GM21786 (cell line): ENCODE measurements around the gene TRPM5.

Experiments used
- ATAC-seq: cut with Tn5 transposase; IDR thresholded peaks from one replicate; pipeline ENCODE4 v1.9.1; 2021; ENCODE audit not compliant: unreplicated experiment

The TRPM5 gene

DNA sequence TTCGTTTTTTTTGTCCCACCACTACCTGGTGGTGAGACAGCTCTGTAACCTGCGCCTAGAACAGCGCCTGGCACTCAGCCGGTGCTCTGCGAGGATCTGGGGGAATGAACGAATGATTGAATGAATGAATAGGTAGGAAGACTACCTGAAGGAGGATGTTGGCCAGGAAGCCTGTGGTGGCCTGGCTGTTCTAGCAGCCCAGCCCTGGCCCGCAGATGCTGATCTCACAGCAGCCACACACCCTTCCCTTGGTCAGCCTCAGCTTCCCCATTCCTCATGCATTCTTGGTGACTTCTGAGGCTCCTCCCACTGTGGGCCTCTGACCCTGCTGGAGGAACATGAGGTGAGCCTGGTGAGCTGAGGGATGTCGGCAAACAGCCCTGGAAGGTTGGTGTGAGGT, 3.7 kb downstream of the TRPM5 start:
- ATAC-seq, result no peak

DNA sequence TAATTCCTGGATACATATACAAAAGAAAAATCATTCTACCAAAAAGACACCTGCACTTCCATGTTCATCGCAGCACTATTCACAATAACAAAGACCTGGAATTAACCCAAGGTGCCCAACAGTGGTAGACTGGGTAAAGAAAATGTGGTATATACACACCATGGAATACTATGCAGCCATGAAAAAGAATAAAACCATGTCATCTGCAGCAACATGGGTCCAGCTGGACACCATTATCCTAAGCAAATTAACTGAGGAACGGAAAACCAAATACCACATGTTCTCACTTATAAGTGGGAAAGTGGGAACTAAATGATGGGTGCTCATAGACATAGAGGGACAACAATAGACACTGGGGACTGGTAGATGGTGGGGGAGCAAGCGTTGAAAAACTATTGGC, 4.5 kb downstream of the TRPM5 start:
- ATAC-seq, result no peak

DNA sequence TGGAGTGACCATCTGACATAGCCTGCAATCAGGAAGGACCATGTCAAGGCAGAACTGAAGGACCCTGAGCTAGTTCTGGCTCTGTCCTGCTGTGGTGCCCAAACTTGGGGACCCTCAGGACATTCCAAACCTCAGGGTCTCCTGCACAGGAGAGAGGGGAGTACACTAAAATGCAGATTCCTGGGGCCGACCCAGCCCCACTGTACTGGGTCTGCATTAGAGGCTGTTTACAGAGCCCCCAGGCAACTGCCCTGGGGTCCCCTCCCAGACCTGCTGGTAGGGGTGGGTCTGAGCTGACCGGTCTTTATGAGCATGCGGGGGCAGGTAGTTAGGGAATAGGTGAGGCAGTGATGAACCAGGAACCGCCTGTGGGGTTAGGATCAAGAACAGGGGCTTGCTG, 6.8 kb downstream of the TRPM5 start:
- ATAC-seq, result no peak

DNA sequence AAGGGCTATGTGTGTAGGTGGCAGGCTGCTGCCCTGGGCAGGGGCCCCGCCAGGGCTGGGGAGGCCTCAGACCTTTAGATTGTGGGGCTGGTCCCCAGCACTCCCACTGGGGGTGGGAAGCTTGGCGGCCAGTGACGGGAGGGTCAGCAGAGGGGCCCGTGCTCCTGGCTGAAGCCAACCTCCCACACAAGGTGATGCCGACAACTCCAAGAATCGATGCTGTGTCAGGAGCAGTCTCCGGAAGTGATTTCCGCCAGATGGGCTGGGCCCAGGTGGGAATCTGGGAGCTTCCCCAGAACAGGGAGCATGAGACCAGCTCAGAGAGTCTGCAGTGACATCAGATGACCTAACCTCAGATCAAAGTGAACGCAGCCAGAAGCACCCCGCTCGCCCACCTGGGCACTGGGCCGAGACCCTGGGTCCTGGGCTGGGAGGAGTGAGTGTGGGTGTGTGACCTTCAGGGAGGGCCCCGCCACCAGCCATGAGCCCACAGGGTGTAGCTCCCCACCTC, 7.7 kb downstream of the TRPM5 start:
- ATAC-seq, result no peak

DNA sequence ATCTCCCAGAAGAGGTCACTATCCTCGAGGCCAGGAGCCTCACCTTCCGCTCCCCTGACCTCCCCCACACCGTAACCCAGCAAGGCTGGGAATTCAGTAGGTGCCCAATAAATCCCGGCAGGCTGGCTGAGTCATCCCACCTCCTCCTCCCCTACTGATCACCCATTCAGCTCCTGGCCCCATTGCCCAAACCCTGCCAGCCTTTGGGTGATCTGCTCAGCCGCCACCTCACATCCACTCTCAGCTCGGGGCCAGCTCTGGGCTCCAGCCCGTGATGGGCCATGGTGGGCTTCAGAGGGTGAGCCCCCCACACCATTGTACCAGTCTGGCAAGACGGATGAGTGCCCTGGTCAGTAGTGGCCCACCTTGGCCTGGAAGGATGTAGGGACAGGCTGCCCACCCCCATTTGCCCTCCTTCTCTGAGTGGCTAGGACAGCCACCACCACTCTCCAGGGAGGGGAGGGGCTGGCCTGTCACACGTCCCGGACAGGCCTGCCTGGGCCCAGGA, 8.2 kb downstream of the TRPM5 start:
- ATAC-seq, result no peak

DNA sequence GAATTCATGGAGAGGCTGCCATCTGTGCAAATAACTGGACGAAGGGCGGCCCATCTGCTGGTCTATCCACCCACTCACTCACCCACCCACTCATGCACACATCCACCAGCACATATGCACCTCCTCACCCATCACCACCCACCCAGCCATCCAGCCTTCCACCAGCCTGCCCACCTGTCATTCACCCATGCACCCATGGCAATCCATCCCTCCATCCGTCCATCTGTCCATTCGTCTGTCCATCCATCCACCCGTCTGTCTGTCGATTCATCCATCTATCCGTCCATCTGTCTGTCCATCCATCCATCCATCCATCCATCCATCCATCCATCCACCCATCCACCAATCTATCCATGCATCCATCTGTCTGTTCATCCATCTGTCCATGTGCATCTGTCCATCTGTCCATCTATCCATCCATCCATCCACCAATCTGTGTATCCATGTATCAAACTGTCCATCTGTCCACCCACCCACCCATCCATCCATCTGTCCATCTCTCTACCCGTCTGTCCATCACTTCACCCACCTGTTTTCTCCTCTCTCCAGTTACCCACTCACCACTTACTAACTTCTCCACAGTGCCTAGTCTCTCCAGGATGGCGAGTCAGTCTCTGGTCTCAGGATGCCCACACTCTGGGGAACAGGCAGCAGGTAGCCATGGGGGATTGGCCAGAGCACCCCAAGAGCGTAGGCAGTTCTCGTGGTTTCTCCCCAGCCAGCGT, 8.9 kb downstream of the TRPM5 start:
- ATAC-seq, result no peak

DNA sequence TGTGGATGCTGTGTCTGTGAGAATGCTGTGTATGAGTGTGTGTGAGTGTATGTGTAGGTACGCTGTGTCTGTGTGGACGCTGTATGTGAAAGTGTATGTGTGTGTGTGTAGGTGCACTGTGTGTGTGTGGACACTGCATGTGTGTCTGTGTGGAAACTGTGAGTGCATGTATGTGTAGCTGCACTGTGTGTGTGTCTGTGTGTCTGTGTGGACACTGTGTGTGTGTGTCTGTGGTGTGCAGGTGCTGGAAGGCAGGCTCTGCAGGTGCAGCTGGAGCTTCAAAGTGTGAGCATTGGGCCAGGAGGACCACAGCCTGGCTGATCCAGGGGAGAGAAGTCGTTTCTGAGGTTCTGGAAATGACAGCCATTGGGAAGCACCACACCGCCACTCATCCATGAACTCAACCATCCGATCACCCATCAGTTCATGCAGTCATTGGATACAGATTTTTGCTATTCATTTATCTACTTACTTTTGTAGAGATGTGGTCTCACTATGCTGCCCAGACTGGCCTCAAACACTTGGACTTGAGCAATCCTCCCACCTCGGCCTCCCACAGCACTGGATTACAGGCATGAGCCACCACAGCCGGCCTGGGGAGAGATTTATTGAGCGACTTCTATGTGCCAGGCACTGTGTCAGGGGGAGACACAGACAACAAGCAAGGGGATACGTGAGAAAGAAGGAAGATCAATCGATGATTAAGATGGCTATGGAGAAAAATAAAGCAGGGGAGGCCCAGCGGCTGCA, 9.6 kb downstream of the TRPM5 start:
- no peak for ATAC-seq

DNA sequence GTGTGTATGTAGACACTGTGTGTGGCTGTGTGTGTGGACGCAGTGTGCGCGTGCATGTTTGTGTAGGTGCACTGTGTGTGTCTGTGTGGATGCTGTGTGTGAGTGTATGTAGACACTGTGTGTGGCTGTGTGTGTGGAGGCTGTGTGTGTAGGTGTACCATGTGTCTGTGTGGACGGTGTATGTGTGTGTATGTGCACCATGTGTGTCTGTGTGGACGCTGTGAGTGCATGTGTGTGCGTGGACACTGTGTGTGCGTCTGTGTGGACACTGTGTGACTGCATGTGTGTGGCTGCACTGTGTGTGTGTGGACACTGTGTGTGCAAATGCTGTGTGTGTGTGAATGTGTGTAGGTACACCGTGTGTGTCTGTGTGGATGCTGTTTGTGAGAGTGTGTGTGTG, 10.3 kb downstream of the TRPM5 start:
- no peak for ATAC-seq

DNA sequence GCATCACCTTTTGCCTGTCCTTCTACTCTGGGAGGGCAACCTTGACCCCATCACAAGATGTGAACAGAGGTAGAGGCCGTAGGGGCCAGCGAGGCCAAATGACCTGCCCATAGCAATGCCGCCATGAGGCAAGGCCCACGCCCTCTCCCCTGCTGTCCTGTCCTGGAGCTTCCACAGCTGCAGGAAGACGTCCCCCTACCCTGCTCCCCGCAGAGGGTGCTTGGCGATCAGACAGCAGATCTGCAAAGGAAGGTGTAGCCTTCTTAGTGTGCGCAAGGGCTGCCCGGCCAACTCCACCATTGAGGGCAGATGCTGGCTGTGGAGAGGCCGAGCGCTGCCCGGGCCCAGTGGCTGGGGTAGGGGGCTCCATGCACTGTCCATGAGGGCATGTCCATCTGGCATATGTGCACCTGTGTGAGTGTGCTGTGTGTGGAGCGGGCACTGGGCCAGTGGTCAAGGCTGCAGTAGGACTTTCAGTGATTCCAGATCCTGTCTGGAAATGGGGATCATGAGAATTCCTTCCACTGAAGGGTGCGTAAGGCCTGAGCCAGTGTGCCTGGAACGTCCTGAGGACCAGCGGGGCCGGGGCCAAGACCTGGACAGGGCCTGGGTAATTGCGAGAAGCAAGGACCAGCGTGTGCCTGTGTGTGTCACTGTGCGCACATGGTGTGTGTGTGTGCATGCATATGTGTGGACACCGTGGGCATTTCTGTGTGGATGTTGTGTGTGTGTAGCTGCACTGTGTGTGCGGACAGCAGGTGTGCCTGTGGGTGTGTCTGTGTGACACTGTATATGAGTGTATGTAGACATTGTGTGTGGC, 11.0 kb downstream of the TRPM5 start:
- no peak for ATAC-seq

DNA sequence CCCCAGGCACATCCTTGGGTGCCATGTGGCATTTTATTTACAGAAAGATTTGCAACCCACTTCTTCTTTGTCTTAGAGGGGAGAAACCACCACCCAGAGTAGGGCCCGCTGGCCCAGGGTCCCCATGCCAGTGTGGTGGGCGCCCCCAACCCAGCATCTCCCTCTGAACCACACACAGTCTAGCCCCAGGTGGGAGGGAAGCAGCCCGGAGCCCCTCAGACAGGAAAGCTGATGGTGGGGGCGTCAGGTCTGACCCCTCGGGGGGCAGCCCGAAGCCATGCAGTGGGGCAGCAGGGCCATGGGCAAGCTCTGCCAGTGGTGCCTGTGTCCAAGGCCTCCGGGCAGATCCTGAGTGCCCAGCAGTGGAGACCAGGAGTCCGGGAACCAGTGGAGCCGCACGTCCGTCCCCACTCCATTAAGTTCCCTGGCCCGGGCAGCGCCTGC, 11.7 kb downstream of the TRPM5 start:
- no peak for ATAC-seq

DNA sequence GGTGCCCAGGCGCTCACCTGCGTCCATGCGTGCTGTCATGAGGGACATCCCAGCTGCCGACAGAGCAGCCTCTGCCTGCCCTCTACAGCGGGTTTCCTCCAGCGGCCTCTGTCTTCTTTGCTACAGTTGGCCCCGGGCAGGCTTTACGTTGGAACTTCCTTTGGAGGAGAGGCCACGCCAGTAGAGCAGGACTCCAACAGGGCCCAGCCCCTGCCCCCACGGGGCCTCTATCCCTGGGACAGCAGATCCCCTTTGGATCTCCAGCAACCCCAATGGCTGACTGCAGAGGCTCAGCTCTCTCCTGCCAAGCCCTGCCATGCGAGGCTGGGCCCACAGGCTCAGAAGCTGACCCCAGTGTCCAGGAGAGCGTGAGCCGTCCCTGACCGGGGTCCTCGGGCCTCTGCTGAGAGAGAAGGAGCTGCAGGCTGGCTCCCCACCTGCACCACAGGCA, 12.1 kb downstream of the TRPM5 start:
- ATAC-seq, result no peak

DNA sequence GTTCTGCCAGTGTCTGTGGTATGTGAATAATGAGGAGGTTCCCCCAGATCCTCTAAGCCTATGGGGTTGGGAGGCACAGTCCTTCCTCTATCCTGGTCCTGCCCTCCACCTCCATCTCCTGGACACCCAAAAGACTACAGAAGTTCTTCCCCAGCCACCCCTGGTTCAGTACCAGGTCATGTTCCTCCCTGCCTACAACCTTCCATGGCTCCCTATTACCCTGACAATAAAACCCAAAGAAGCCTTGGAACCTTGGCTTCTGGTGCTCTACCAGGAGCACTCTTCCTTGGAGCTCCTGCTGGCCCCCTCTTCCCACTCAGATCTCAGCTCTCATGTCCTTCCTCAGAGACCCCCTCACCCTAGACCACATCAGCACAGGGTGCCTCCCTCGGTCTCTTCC, 12.9 kb downstream of the TRPM5 start:
- ATAC-seq, result no peak

DNA sequence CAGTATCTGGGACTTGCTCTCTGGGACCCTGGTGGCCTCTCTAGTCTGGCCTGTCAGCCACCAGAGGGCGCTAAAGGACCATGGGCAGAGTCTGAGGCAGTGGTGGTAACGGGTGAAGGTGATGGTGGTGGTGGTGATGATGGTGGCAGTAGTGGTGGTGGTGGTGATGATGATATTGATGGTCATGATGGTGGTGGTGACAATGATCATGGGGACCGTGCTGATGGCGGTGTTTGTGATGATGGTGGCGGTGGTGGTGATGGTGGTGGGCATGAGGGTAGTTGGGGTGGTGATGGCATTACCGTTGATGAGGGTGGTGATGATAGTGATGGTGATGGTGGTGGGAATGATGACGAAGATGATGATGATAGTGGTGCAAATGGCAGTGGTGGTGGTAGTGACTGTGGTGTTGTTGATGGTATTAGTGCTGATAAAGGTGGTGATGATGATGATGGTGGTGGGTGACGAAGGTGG, 16.0 kb downstream of the TRPM5 start:
- no peak for ATAC-seq

DNA sequence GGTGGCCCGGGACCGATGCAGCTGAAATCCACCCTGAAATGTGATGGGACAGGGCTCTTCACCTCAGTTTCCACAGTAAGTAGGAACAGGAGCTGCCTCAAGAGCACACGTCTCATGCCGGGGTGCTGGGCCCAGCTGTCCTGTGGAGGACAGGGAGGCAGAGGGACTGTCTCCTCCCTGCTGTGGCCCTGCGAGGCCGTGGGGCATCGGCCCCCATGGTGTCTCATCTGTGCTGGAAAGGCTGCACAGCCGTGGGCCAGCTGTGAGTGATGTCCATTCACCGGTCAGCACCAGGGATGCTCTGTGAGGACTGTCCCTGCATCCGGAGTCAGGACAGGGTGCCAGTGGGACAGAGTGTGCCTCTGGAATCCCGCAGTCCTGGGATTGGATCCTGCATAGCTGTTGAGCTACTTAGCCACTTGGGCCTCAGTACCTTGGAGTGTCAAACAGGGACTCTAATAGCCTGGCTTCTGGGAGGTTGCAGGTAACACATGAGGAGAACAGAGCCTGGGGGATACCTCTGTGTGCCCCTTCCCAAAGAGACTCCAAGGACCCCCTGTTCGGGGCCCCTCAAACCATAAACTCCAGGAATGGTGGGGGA, 16.5 kb downstream of the TRPM5 start:
- ATAC-seq, result no peak

DNA sequence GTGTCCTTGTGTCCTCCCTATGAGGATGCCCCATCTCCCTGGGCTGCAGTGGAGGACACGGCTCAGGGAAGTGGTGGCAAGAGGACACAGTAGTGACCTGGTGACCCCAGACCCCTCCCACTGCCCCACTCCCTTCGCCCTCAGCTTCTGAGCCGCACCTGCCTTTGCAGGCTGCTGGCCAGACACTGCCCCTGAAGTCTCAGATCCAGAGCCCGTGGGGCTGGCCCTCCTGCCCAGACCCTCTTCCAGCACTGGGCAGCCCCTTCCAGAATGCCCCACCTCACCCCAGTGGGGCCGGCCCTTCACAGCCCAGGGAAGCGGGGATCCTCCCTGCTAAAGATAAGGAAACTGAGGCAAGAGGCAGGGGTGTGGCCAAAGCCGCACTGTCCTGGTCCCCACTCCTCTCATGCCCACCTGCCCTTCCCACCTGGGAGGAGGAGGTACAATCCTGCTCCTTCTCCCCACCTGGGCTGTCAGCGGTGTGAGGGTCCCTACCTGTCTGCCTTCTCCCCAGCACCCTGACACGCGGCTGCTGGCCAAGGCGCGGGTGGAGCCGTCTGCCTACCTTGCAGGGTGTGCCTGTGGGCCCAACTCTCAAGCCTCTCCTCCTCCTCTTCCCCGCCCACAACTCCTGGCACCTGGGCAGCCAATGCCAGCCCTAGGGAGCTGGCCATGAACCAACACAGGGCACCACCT, 17.3 kb downstream of the TRPM5 start:
- no peak for ATAC-seq

DNA sequence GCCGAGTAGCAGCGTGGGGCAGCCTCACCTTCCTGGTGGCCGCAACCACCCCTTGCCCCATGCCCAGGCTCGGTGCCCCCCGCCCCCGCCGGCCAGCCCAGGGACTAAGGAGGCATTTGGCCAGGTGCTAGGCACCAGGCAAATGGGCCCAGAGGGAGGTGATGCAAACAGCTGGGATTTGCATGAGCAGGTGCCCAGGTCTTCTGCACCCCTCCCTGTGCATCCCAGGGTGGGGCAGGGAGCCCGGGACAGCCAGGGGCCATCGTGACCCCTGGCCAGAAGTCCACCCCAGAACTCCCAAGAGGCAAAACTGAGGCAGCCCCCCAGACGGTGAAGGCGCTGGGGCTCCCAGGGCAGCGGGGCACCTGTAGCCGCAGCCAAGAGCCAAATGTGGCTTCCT, 18.1 kb downstream of the TRPM5 start:
- no peak for ATAC-seq

DNA sequence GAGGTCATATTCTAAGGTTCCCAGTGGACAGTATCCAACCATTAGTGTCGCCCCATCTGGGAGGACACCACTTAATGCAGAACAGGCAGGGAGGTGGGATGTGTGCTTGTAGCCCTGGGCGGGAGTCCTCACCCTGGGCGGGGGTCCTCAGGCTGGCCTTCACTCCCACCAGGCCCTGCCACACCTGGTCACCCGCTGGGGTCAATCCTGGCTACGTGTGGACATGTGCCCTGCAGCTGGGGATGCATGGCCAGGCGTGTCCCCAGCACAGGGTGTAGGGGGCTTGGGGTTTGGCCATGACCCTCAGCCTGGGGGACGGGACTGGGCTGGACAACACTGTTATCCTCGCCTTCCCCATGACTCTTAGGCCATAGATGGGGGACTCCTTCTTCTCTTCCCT, 18.8 kb downstream of the TRPM5 start:
- ATAC-seq, result no peak

DNA sequence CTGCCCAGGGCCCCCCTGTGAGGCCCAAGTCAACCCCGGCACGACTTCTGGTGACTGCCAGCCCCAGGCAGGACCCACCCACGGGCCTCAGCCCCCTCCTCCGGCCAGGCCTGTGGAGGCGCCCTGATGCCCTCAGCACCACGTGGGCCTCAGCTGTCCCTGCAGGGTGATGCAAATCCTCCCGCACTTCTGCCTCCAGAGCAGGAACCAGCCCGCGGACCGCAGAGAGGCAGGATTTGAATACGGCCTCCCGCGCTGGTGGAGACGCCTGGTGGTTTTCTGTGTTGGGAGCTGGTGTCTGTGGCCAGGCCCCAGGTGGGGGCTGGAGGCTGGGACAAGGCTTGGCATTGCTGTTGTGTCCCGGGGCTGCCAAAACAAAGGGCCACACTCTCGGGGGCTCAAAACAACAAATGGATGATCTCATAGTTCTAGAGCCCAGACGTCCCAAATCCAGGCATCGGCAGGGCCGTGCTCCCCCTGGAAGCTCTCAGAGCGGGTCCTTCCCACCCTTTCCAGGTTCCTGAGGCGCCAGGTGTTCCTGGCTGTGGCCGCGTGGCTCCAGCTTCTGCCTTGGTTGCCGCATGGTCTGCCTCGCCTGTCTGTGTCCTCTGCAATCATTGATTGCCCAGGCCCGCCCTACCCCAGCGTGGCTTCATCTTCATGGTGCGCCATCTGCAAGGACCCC, 19.4 kb downstream of the TRPM5 start:
- no peak for ATAC-seq

DNA sequence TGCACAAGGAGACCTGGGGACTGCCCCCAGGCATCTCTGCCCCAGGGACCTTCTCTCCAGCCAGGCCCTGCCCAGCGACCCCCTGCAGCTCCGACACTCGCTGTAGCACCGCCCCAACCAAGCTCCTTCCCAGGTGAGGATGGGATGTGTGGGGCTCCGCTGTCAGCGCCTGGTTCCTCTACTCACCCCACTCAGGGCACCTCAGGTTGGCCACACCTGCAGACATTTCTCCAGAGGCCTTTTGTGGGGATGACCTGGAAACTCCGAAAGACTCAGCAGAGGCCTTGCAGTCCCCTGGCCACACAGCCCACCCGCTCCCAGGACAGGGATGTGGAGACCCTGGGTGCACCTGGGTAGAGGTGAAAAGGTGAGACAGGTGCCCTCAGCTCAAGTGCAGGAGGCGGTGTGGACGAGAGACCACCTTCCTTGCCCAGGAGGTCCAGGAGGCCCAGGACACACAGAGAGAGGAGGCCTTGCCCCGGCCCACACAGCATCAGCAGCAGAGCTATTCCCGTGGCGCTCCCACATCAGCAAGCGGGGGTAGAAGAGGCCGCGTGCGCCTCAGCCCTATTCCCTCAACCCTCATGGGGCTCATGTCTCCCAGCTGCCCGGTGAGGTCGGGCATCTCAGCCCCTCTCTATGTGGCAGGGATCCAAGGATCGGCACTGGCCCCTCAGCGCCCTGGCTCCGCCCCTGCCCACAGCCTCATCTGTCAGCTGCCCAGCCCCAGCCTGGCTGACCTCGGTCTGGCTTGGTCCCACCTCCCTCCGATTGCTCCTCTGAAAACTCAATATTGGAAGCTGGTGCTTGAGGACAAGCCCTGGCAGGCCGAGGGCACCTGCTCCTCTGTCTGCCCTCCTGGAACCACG, 20.9 kb downstream of the TRPM5 start:
- ATAC-seq, result no peak
